Activated gamma-delta T cell treated with anti-CD3 and anti-CD28 coated beads, Interleukin-2, amount 50 U/mL, for 16 hours (primary cell): ENCODE results near the gene ADAM15.
A peak's percentile ranks its signal among the peaks of the same experiment; 100 is the strongest.

Source experiments
- DNase-seq: peaks from one replicate; pipeline ENCODE4 v3.0.0-alpha.2; 2020; ENCODE audit warnings: low read depth

Gene ADAM15

GRCh38 chr1:155030243-155030795, 20.8 kb upstream of the ADAM15 start:
- no peak for DNase-seq

DNA sequence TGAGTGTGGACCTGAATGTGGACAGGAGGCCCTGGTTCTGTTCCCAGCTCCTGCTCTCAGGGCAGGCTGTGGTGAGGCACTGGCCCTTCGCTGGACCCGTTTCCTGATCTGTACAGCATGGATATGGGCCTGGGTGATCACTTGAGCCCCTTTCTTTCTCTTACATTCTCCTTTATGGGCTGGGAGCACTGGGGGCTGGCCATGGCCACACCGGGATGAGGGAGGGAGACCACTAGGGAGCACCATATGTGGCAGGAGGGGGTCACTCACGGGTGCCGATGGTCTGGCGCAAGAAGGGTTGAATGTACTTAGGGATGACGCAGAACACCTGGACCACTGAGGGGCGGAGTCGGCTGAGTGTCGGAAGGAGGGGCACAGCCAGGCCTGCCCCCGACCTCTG, 20.2 kb upstream of the ADAM15 start:
- DNase-seq: no peak

GRCh38 chr1:155032886-155033285, 18.2 kb upstream of the ADAM15 start:
- DNase-seq: no peak

- DNase-seq: no peak
These were observed 17.6 kb upstream of the ADAM15 start, which contains the start of the genes DCST1 and DCST2 for GRCh38 chr1:155033524-155033923. Gene DCST1, plus strand, starts transcription at chr1:155033824. Its CDS starts 213 bp downstream, at chr1:155034037. Gene DCST2, minus strand, starts transcription at chr1:155033781. Its CDS starts 80 bp downstream, at chr1:155033701.

DNA sequence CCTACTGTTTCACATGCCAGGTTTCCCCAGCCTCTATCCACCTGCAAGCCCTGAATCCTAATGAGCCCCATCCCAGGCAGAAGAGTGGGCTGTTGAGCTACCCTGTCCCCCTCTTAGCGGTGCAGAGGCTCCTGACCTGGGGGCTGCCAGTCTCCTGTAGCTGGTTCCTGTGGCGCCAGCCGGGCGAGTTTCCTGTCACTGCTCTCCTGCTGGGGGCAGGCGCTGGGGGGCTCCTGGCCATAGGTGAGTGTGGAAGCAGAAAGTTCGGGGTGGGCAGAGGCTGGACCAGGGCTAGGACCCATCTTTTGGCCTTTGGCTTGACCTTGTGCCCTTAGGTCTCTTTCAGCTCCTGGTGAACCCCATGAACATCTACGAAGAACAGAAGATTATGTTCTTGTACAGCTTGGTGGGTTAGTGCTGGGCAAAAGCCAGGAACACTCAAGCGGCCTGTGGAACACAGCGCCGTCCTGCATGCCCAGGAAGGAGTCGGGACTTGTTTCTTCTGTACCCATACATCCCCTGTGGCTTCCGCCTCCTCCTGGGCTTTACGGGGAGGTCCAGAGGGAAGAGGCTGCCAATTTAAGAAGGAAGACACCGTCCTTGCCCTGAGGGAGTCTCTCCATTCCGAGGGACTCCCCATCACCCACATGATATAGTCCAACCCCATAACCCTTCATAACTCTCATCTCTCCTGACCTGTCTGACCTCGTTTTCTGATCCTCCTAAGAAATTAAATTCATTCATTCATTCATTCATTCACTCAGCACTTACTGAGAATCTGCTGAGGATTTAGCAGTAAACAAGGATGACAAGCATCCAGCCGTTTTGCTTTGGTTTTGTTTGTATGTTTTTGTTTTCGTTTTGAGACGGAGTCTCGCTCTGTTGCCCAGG, 16.6 kb upstream of the ADAM15 start:
- DNase-seq: no peak

- no peak for DNase-seq
These were observed 15.2 kb upstream of the ADAM15 start for GRCh38 chr1:155035936-155036335.

- no peak for DNase-seq
These were observed 14.1 kb upstream of the ADAM15 start for GRCh38 chr1:155037043-155037442.

DNA sequence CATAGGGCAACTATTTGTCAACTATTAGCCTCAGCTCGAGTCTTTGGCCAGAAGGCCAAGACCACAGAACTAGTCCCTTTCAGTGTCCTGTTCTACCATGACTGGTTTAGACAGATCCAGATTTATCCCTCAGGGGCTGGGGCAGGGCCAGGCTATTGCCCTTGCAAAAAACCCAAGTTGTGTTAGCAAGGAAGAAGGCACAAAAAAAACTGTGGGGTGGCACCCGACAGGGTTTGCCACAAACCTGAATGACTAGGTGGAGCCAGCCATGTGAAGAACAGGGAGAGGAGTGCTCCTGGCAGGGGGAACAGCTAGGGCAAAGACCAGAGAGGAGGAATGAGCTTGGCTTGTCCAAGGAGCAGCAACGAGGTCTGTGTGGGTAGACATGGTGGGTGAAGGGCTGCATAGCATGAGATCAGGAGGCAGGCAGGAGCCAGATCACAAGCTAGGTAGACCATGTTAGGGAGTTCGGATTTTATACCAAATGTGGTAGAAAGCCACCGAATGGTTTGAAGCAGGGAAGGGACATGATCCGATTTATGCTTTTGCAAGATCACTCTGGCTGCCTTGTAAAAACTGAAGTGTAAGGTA, 13.2 kb upstream of the ADAM15 start:
- DNase-seq: no peak

DNA sequence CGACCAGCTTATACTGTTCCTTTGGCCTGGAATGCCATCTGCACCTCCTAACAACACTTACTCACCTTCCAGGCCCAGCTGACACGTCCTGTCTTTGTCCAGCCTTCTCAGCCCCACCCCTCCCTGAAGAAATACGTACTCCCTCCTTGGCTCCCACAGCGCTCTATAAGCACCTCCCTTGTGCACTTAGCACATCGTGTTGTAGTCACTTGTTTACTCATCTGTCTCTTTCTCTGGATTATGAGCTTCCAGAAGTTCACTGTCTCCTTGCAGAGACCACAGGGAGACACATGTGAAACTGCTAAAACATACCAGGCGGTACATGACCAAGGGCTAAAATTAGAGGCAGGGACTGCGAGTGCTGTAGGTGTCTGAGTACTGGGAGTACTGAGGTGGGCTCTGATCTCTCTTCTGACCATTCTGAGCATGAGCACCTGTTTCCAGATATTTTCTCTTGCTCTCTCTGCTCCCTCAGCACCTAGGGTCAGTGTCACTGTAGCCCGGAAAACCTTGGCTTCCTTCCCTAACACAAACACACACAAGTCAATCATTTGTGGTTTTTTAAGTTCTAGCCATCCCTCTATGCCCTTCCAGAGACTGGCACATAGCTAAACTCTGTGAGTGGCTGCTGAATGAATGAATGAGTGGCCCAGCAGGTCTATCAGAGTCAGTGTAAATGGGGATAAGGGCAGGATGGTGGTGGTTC, 12.4 kb upstream of the ADAM15 start:
- no peak for DNase-seq

DNA sequence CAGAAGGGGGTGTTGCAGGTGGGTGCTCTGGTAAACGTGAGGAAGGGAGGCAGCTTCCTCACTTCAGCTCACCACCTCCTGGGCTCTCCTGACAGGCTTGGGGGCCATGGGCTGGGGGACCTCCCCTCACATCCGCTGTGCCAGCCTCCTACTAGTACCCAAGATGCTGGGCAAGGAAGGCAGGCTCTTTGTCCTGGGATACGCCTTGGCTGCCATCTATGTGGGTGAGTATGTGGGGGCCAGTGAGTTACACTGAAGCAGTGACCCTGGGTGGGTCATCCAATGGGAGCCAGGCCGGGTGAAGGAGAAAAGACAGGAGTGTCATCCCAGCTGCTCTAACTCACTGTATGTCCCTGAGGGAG, 11.8 kb upstream of the ADAM15 start:
- no peak for DNase-seq

DNA sequence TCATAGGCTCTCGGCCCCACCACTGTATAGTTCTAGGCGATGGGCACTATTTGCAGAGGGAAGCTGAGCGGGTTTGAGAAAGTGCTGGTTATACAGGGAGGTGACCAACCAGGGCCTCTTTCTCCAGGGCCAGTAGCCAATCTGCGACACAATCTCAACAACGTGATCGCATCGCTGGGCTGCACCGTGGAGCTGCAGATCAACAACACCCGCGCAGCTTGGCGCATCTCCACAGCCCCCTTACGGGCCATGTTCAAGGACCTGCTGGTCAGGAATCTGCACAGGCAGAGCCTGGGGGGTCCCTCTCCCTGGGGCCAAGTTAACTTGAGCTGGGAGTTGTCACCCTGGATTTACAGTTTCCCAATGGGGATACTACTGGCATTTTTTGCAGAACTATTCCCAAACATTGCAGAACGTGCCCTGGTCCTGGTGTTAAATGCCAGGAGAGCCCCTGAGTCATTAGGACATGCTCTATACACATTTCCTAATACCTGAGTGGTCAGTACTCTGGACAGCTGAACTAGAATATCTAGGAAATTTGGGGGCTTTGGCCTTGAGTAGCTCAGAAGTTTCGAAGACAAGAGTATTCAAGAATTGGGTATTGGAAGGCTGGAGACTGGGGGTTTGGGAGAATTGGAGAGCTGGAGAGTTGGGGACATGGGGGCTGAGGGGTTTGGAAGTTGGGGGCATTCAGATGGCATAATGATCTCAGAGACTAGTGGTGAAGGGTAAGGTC, 10.6 kb upstream of the ADAM15 start:
- no peak for DNase-seq

DNA sequence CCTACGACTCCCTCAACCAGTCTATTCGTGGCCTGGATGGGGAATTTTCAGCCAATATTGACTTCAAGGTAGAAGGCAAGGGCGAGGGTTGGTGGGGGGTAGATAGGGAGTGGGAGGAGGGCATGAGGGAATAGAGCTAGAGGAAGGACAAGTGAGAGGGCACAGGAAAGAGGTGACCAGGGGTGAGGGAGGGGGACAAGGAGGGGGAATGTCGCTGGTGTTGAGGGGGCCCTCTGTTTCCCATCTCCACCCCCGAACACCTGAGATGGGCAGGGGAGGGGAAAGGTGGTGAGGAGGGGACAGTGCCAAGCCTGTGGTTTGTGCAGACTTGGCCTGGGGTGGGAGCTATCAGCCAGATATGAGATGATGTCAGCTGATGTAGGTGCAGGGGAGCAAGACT, 8.3 kb upstream of the ADAM15 start:
- DNase-seq: no peak

DNA sequence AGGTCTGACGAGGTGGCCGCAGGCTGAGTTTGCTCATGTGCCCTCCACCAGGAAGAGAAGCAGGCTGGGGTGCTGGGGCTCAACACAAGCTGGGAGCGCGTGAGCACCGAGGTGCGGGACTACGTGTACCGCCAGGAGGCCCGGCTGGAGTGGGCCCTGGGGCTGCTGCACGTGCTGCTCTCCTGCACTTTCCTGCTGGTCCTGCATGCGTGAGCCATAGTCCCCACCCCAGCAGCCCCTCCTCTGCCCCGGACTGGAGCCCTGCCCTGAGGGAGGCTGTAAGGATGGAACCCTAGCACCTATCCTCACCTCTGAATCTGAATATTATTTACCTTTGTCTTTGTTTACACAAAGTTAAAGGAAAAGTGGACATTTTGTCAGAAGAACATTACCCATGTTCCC, 7.8 kb upstream of the ADAM15 start:
- no peak for DNase-seq

DNA sequence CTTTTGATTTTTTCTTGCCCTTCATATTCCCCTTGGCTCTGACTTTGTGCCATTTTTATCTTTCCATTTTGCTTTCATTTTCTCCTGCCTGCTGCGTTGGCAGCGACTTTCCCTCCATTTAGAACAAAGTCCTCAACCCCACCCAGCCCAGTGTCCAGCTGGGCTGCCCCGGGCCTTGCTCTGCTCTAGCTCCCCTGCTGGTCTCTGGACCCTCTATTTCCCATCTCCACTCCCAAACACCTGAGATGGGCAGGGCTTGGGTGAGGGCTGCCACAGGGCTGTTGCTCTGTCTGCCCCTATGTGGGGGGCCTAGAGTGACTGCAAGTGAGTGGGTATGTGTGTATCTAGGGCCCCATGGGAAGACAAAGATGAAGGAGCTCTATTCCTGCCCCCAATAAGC, 7.3 kb upstream of the ADAM15 start:
- DNase-seq: no peak

DNA sequence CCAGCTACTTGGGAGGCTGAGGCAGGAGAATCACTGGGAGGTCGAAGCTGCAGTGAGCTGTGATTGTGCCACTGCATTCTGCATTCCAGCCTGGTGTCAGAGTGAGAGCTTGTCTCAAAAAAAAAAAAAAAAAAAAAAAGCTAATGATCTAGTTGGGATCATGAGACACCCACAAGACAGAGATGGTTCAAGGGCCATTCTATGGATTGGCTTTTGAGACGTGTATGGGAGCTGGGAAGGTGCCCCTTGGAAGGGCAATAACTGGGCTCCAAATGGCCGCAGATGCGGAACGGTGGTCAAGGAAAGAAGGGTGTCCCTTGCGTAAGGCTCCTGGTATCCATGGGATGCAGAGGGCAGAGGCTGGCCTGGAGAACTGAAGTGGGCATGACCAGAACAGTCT, 6.8 kb upstream of the ADAM15 start:
- no peak for DNase-seq

DNA sequence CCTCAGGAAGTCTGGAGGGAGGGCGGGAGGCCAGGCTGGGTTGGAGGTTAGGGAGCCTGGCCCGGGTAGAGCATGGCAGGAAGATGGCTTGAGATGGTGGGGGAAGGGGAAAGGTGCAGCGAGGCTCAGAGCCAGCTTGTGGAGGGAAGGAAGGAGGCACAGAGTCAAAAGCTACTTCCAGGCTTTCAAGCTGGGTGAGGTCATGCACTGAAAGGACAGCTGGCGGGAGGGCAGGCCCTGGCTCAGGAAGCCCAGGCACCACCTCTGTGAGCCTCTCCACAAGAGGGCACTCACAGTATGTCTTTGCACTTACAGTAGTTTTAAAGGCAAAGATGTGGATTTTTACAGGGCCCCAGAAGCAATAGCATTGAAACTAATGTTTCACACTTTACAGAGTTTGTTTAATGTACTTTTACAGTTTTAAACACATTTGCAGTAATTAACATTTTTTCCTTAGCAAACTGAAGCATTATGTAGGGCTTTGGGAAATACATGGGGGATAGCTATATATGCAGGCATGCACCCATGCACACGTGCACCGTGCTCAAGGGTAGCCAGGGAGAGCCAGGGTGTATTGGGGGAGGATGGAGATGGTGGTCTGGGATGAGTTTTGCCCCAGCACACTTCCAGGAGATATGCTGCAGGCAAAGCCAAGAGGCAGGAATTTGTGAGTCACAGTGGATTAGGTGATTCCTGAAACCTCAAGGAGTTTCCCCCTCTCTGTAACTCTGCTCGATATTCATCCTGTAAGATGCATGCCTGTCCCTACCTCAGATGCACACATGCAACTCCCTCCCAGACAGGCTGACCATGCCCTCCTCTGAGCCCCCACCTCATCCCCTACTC, 6.1 kb upstream of the ADAM15 start:
- peak; percentile 46 for DNase-seq

- no peak for DNase-seq
These were observed 2.4 kb upstream of the ADAM15 start for GRCh38 chr1:155048449-155049334.

DNA sequence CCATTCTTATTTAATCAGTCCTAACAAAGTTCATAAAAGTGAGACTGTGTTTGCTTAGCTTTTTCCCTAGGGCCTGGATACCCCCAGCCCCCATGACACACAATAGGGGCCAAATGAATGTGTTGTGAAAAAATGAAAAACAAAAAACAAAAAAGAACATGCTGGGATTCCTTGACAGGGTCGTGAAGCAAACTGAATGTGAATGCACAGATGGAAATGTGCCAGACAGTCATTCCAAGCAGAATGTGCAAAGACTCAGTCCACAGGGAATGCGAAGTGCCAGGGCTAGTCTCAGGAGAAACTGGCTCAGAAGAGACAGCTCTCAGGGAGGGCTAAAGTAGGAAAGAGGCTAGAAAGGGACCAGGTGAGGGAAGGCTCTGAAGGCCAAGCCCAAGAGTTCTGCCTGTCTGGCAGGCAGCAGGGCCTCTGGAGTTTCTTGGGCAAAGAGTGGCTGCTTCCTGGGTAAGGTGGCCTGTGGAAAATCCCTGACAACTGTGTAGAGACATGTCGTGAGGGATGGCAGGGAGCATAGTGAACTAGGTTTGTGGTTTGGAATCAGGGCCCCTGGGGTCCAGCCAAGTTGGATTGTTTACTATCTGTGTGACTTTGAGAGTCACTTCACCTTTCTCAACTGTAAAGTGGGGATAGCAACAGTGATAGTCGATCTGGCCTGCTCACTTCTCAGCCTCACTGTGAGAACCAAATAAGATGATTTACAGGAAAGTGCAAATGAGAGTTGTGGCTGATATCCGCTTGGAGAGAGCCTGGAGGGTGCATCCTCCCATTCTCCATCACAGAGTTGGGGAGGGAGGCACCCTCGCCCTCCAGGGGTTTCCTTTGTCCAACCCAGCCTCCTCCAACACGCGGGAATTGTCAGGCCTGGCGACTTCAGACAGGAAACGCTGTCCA, 1.2 kb upstream of the ADAM15 start:
- no peak for DNase-seq

DNA sequence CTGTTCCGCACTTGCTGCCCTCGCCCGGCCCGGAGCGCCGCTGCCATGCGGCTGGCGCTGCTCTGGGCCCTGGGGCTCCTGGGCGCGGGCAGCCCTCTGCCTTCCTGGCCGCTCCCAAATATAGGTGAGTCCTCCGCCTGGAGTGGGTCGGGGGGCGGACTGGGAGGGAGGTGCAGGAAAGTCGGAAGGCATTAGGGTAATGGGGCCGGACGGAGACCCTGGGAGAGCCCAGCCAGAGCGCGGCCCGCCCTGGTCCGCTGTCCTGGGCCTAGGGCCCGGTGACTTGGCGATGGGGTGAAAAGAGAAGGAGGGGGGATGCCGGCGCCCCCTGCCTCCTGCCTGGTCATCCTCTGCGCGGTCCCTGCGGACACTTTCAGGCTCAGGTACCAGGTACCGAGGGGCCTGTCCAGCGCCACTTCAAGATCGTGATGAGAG, 243 bp downstream of the ADAM15 start:
- DNase-seq: no peak
